Measurements from ENCODE around the gene OLFML1. TPM values are rescaled to one million over a fixed set of nuclear protein-coding genes. Genes with fewer than 3 reads are reported as not detected.

Gene OLFML1
- total and polyA plus RNA-seq, 2 donors (not counting 3 experiments of a cell fraction or from before 2014, with no cell fraction given) = not detected

- no peak overlapping the region for H3K9ac ChIP-seq (replicated peaks; ENCODE audit: extremely low read depth, insufficient read depth, low read length)
- no peaks in the 10 kb centered on the region for H3K79me2 ChIP-seq (ENCODE audit: control insufficient read depth, insufficient read depth, low read length)
- H3K36me3 ChIP-seq (ENCODE audit: control insufficient read depth in 2 of 2, extremely low read depth in 1 of 2, insufficient read depth in 2 of 2, low read length in 2 of 2) = no peaks in the 10 kb centered on the region
- H3K4me2 ChIP-seq (ENCODE audit: insufficient read depth, low read length) = peak overlapping the region; percentile 59
- H3K4me1 ChIP-seq (ENCODE audit: control insufficient read depth, extremely low read depth, insufficient read depth, low read length) = peaks cover 10% of the 10 kb centered on the region
- BruUV-seq (replicated peaks) = no TSS peak
- intact Hi-C loops (cut with micrococcal nuclease) (no loop called here), dilution Hi-C loops (cut with MboI; ENCODE audit: extremely low pct_ligation_motif_present, low sequenced_read_pairs) (no loop called here)
- CTCF ChIA-PET = interaction anchor here (0.8 to 1.0 kb wide), 2 partner anchors 84 to 221 kb away, joined by 3 read pairs; no protein-coding TSS in a partner anchor
- no peaks in the 10 kb centered on the region for H4K20me1 ChIP-seq (replicated peaks; ENCODE audit: control insufficient read depth, extremely low read depth, insufficient read depth, low read length)
- POLR2A ChIA-PET = no interaction called here
- H3K9me1 ChIP-seq (replicated peaks; ENCODE audit: control insufficient read depth, extremely low read depth, insufficient read depth, low read length) = no peaks in the 10 kb centered on the region
- H3K9me3 ChIP-seq (replicated peaks; ENCODE audit: control insufficient read depth, insufficient read depth, low read length) = no peaks in the 10 kb centered on the region
- H3K27me3 ChIP-seq (ENCODE audit: control insufficient read depth in 2 of 2, insufficient read depth in 2 of 2, low read length in 2 of 2) = peaks cover 0 to 7% of the 10 kb centered on the region in 2 experiments
- H2AFZ ChIP-seq (ENCODE audit: low read depth, low read length) = no peak overlapping the region
- DNase-seq (ENCODE audit: low read depth, low spot score) = peak; percentile 25
- TF ChIP-seq FOS (IDR thresholded peaks at IDR 0.05; ENCODE audit: borderline replicate concordance, insufficient read depth, low read length) = peak; percentile 35
- TF ChIP-seq MYC (IDR thresholded peaks at IDR 0.05; ENCODE audit: low read depth, low read length) = no peak
- peak; percentile 81 for TF ChIP-seq GATA2 (IDR thresholded peaks at IDR 0.05; ENCODE audit: insufficient read depth, insufficient read length, low read depth, low read length)
- no peak overlapping the region for H3K4me3 ChIP-seq (replicated peaks in 1 of 3; ENCODE audit: insufficient read depth in 1 of 3, low read depth in 1 of 3, low read length in 3 of 3)
- FAIRE-seq = peak; percentile 82
- H3K27ac ChIP-seq (ENCODE audit: insufficient read depth, low read depth, low read length) = no peak overlapping the region
Observed at GRCh38 chr11:7436657-7437056, 48.6 kb upstream of the OLFML1 start.

GRCh38 chr11:7437696-7438095 lies 47.6 kb upstream of the OLFML1 start:
- dilution Hi-C loops (cut with MboI; ENCODE audit: extremely low pct_ligation_motif_present, low sequenced_read_pairs) (no loop called here), intact Hi-C loops (cut with micrococcal nuclease) (no loop called here)
- no peak overlapping the region for H3K4me3 ChIP-seq (replicated peaks in 1 of 3; ENCODE audit: insufficient read depth in 1 of 3, low read depth in 1 of 3, low read length in 3 of 3)
- FAIRE-seq = no peak
- peaks cover 0 to 7% of the 10 kb centered on the region in 2 experiments for H3K27me3 ChIP-seq (ENCODE audit: control insufficient read depth in 2 of 2, insufficient read depth in 2 of 2, low read length in 2 of 2)
- no peak for DNase-seq (ENCODE audit: low read depth, low spot score)
- H3K4me2 ChIP-seq (ENCODE audit: insufficient read depth, low read length) = no peak overlapping the region
- no peak overlapping the region for H3K9ac ChIP-seq (replicated peaks; ENCODE audit: extremely low read depth, insufficient read depth, low read length)
- no peaks in the 10 kb centered on the region for H3K36me3 ChIP-seq (ENCODE audit: control insufficient read depth in 2 of 2, extremely low read depth in 1 of 2, insufficient read depth in 2 of 2, low read length in 2 of 2)
- H3K27ac ChIP-seq (ENCODE audit: insufficient read depth, low read depth, low read length) = no peak overlapping the region
- H3K4me1 ChIP-seq (ENCODE audit: control insufficient read depth, extremely low read depth, insufficient read depth, low read length) = peaks cover 10% of the 10 kb centered on the region
- CTCF ChIA-PET = no interaction called here
- no peaks in the 10 kb centered on the region for H3K79me2 ChIP-seq (ENCODE audit: control insufficient read depth, insufficient read depth, low read length)
- POLR2A ChIA-PET = no interaction called here
- no peaks in the 10 kb centered on the region for H3K9me1 ChIP-seq (replicated peaks; ENCODE audit: control insufficient read depth, extremely low read depth, insufficient read depth, low read length)
- H4K20me1 ChIP-seq (replicated peaks; ENCODE audit: control insufficient read depth, extremely low read depth, insufficient read depth, low read length) = no peaks in the 10 kb centered on the region
- BruUV-seq (replicated peaks) = no TSS peak
- H2AFZ ChIP-seq (ENCODE audit: low read depth, low read length) = no peak overlapping the region
- no peaks in the 10 kb centered on the region for H3K9me3 ChIP-seq (replicated peaks; ENCODE audit: control insufficient read depth, insufficient read depth, low read length)
- TF ChIP-seq CTCF (IDR thresholded peaks at IDR 0.05; ENCODE audit: extremely low read depth in 1 of 2, insufficient read depth in 1 of 2, low read depth in 1 of 2, low read length in 2 of 2) = no peak
- no peak for TF ChIP-seq MYC (IDR thresholded peaks at IDR 0.05; ENCODE audit: low read depth, low read length)
- TF ChIP-seq POLR2AphosphoS5 (IDR thresholded peaks at IDR 0.05; ENCODE audit: insufficient read depth, low read depth, low read length) = no peak
- TF ChIP-seq JUN (IDR thresholded peaks at IDR 0.05; ENCODE audit: borderline replicate concordance, insufficient read depth, insufficient read length, low read depth) = no peak
- TF ChIP-seq FOS (IDR thresholded peaks at IDR 0.05; ENCODE audit: borderline replicate concordance, insufficient read depth, low read length) = no peak
- no peak for TF ChIP-seq EZH2 (IDR thresholded peaks at IDR 0.05; ENCODE audit: borderline replicate concordance, low read depth, low read length, severe bottlenecking)
- no peak for TF ChIP-seq GATA2 (IDR thresholded peaks at IDR 0.05; ENCODE audit: insufficient read depth, insufficient read length, low read depth, low read length)
- TF ChIP-seq POLR2A (IDR thresholded peaks at IDR 0.05; ENCODE audit: low read depth, low read length) = no peak
- no peak for TF ChIP-seq MAX (IDR thresholded peaks at IDR 0.05; ENCODE audit: insufficient read depth, insufficient read length)
